BE2C (cell line): ENCODE measurements around the gene DDX54.
"Not testable (repeated sequence)": the region's sequence is repeated elsewhere in the genome, so short reads cannot be mapped to it uniquely, and the experiment has no call there.

Experiments
- DNase-seq: peaks from one replicate; pipeline ENCODE4 v3.0.0-alpha.2; 2020
- H3K27me3 ChIP-seq: fragments of 250-450 bp; sonication (Bioruptor Pico); 2 replicates; pipeline ENCODE4 v1.5.1; 2020; ENCODE audit warnings: mild to moderate bottlenecking
- H3K36me3 ChIP-seq: fragments of 250-450 bp; sonication (Bioruptor Pico); 2 replicates; pipeline ENCODE4 v1.5.1; 2020; ENCODE audit warnings: mild to moderate bottlenecking
- H3K4me1 ChIP-seq: fragments of 250-450 bp; sonication (Bioruptor Pico); 2 replicates; pipeline ENCODE4 v1.5.1; 2020
- H3K4me3 ChIP-seq: 2 replicates; pipeline ENCODE4 v1.5.1; 2011; ENCODE audit warnings: low read depth, low read length
- H3K9me3 ChIP-seq: fragments of 250-450 bp; sonication (Bioruptor Pico); 2 replicates; pipeline ENCODE4 v1.5.1; 2020
- CTCF ChIP-seq: IDR thresholded peaks from 2 replicates; pipeline ENCODE4 v1.5.1; 2012; ENCODE audit warnings: mild to moderate bottlenecking, low read depth, low read length

The DDX54 gene

DNA sequence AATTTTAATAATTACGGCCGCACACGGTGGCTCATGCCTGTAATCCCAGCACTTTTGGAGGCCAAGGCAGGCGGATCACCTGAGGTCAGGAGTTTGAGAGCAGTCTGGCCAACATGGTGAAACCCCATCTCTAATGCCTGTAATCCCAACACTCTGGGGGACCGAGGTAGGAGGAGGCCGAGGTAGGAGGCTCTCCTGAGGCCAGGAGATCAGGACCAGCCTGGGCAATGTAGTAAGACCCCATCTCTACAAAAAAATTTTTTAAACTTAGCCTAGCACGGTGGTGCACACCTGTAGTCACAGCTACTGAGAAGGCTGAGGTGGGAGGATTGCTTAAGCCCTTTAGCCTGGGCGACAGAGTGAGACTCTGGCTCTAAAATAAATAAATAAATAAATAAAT lies 41.3 kb downstream of the DDX54 start:
- Histone ChIP-seq H3K36me3 (no peaks in the 10 kb centered on the region), H3K4me3 (no peak overlapping the region), H3K4me1 (no peaks in the 10 kb centered on the region), H3K27me3 (no peaks in the 10 kb centered on the region), H3K9me3 (no peaks in the 10 kb centered on the region)
- no peak for DNase-seq
- TF ChIP-seq CTCF: no peak

DNA sequence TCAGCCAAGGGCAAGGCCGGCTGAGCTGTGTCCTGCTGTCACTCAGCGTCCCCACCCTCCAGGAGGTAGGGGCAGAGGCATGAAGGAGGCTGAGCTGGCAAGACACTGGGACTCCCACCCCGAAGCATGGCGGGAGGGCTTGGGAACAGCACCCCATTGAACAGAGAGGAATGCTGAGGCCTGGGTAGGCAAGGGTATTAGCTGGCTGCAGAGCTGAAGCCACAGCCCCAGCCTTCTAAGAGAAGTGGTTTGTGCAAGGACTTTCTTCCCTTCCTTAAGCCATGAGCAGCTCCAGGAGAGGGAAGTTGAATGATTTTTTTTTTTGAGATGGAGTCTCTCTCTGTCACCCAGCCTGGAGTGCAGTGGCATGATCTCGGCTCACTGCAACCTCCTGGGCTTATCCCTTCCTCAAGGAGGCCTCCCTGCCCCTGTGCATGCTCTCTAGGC lies 42.4 kb downstream of the DDX54 start:
- no peak for DNase-seq
- Histone ChIP-seq H3K27me3 (no peaks in the 10 kb centered on the region), H3K4me1 (no peaks in the 10 kb centered on the region), H3K4me3 (no peak overlapping the region), H3K36me3 (no peaks in the 10 kb centered on the region), H3K9me3 (no peaks in the 10 kb centered on the region)
- no peak for TF ChIP-seq CTCF

DNA sequence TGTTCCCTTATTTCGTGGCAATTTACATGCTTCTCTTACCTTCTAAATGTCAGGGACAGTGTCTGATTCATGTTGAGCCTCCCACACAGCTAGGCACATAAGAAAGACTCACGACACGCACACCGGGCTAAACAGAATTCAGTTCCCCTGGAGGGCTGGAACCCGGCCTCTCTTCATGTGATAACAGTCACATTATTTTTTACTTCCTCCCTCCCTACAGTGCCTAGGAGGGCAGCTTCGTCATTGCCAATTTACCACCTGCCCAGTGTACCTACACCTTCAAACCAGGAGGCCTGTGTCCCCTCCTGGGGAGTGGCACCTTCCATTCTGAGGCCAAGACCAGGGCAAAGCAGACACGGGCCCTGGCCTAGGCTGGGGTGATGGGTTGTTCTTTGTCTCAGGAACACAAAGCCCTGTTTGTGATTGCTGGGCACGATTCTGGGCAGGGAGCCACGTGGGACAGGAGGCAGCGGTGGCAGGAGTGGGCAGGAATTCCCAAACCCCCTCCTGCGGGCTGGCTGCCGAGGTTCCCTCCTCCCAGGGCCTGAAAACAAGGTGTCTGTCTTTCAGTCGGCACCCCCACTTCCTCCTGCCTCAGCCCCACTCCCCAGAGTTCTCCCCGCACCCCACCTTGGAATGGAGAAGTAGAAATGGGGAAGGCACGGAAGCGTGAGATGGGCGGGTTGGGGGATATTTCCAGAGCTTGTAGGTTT lies 42.9 kb downstream of the DDX54 start:
- Histone ChIP-seq H3K9me3 (no peaks in the 10 kb centered on the region), H3K36me3 (no peaks in the 10 kb centered on the region), H3K27me3 (no peaks in the 10 kb centered on the region), H3K4me3 (no peak overlapping the region), H3K4me1 (no peaks in the 10 kb centered on the region)
- TF ChIP-seq CTCF: no peak
- DNase-seq: no peak

DNA sequence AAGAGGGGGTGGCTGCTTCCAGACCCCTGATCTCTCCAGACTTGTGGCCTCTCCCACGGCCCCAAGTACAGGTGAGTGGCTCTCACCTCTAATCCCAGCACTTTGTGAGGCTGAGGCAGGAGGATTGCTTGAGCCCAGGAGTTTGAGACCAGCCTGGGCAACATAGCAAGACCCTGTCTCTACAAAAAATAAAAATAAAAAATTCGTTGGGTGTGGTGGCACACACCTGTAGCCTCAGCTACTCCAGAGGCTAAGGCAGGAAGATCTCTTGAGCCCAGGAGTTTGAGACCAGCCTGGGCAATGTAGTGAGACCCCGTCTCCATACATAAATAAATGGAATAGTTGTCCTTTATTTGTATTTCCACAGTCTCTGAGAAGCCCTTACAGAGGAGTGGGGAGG lies 43.6 kb downstream of the DDX54 start:
- H3K4me3 ChIP-seq, H3K36me3 ChIP-seq, H3K27me3 ChIP-seq, DNase-seq, H3K9me3 ChIP-seq, H3K4me1 ChIP-seq: not testable (repeated sequence)

DNA sequence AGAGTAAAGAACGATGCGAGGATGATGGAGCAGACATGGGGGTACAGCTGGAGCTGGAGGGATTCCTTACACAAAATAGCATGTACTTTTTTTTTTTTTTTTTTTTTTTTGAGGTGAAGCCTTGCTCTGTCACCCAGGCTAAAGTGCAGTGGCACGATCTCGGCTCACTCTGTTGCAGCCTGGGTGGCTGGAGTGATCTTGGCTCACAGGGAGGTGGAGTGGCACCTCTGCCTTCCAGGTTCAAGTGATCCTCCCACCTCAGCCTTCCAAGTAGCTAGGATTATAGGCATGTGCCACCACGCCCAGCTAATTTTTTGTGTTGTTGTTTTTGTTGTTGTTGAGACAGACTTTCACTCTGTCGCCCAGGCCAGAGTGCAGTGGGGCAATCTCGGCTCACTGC lies 44.6 kb downstream of the DDX54 start:
- no peak for TF ChIP-seq CTCF
- no peak overlapping the region for H3K4me3 ChIP-seq
- H3K36me3 ChIP-seq: no peaks in the 10 kb centered on the region
- no peaks in the 10 kb centered on the region for H3K9me3 ChIP-seq
- H3K4me1 ChIP-seq: peaks cover 4% of the 10 kb centered on the region
- no peak for DNase-seq
- no peaks in the 10 kb centered on the region; the same call in 1 of the 2 replicates for H3K27me3 ChIP-seq

GRCh38 chr12:113138826-113139225 lies 46.5 kb downstream of the DDX54 start:
- no peaks in the 10 kb centered on the region for H3K36me3 ChIP-seq
- H3K27me3 ChIP-seq: no peaks in the 10 kb centered on the region; the same call in 1 of the 2 replicates
- no peak overlapping the region for H3K4me3 ChIP-seq
- no peaks in the 10 kb centered on the region for H3K9me3 ChIP-seq
- no peak for DNase-seq
- no peak for TF ChIP-seq CTCF
- H3K4me1 ChIP-seq: peaks cover 4% of the 10 kb centered on the region
